NCI-H2107 treated with DMSO at 0.1 percent for 48 hours (cell line): ENCODE data around the gene NLGN4Y.

ENCODE experiments used
- DNase-seq: peaks from one replicate; lab custom pipeline; 2025; ENCODE audit not compliant: unreplicated experiment; lab: John Stamatoyannopoulos, UW

Gene NLGN4Y

DNA sequence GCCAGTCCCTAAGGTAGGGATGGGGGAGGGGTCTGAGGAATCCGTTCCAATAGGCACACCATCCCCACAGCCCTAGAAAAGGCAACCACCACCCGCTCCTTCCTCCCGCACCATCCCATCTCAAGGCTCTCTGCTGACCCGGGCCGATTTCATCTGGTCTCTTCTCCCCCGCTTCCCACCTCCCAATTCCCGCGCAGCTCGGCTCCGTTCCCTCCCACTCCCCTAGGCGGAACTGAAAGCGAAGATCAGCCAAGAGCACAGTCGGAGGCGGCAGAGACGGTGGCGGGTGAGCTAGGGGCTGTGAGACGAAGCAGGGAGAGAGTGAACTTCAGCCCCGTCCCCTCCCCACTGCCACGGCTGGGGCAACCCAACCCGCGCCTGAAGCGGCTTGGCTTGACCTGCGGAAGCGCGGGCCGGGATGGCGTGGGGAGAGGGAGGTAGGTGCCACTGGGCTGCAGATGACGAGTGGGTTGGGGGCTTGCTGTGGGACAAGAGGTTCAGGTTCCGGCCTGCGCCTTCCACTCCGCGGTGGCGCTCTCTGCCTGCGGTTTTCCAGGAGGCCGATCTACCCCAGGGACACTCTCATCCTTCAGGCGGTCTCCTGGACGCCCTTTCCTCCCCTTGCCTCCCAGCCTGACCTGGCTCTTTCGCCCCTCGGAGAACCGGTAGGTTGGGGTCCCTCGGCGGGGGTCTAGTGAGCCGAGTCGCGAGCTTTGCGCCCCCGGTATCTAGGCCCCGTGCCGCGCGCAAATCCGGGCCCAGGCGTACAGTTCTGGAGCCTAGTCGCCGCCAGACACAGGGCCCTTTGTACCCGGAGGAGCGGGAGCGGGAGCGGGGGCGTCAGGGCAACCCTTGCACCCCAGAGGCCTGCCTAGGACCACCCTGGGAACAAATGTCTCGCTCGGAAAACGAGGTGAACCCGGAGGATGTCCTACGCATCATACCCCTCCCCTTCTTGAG lies at the start of gene NLGN4Y:
TSS of gene NLGN4Y (plus strand) at position 258 of the 960 bp plus-strand sequence. CDS start 97,591 bp downstream, outside the sequence.
- DNase-seq = peak; percentile 33

DNA sequence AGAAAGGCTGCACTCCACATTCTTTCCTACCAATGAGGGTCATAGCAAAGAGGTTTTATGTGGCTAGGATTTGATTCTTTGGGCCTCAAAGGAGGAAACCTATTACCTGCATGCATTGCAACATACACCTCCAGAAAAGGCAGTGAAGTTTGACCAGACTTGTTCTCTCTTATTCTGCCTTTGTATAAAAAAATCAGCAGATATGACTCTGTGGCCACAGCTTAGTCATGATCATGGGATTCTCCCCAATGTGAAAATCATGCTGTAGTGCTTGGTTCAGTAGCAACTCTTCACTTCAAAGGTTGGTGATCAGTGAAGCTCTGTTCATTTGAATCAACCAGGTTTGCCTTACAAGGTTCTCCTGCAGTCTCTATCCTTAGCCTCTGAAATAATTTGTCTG lies 38.4 kb upstream of the NLGN4Y start:
- DNase-seq = no peak

DNA sequence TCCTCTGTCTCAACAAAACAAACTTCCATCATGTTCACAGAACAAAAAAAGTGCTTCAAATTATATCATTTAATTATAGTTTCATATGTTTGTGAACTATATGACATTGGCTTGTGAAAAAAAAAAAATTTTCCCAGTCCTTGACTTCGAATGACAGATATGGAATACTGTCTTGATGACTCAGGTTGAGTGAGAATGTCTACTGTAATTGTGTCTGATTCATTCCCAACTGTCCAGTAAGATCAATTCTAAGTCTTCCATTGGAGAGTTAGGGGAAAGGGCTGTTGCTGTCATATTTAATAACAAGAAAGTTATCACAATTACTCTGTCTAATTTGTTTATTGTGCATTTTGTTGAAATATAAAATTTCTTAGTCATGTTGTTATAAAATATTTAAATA lies 34.1 kb upstream of the NLGN4Y start:
- DNase-seq = no peak

DNA sequence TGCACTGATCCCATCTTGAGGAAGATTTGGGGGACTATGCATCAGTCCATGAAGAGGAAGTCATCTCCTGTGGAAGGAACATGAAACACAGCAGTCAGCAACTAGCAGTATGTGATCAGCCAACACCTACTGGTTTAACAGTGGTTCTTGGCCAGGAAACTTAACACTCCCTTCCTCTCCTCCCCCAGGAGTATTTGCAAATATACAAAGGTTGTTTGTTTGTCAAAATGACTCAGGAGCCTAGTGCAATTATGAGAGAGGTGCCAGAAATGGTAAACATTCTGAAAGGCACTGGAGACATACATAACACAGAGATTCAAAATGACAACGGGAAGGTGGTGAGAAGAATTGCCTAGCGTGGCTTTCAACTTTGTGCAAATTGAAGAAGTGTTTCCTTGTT lies 26.3 kb upstream of the NLGN4Y start:
- no peak for DNase-seq

DNA sequence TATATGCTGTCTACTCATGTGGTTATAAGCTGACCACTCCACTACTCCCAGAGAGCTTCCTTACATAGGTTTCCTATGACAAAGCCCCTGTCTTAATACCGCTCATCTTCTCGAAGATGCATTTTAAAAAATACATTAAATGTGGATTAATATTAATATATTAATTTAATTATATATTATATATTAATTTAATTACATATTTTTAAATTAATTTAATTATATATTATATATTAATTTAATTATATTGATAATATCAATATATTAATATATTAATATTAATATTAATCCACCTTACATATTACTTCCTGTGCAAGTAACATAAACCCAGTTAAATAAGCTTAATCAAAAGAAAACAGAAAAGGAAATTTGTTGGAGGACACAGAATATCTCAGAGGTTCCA lies 19.7 kb upstream of the NLGN4Y start:
- DNase-seq = no peak

DNA sequence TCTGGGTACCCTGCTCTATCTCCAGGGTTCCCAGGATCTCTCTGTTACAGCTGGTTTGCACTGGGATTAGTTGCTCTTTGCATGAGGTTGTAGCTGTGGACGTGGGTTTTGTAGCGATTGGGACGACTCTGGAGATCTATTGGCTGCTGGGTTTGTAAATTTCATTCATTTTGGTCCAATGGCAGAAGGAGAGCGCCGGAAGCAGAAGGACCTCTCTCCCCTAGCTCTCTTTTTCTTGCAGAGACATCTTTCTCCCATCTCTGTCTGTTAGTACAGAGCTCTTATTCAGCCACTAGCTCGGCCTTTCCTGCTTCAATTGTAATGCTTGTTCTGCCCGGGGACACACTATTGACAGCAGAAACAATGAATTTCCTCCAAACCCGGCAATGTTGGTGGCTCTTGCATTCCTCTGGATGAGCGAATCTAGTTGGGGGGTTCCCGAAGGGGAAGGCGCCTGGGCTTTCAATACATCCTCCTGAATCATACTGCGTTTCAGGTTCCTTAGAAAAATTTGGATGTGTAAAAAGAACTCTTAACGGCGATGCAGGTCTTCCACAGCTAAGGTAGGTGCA lies 1.9 kb upstream of the NLGN4Y start:
- no peak for DNase-seq

DNA sequence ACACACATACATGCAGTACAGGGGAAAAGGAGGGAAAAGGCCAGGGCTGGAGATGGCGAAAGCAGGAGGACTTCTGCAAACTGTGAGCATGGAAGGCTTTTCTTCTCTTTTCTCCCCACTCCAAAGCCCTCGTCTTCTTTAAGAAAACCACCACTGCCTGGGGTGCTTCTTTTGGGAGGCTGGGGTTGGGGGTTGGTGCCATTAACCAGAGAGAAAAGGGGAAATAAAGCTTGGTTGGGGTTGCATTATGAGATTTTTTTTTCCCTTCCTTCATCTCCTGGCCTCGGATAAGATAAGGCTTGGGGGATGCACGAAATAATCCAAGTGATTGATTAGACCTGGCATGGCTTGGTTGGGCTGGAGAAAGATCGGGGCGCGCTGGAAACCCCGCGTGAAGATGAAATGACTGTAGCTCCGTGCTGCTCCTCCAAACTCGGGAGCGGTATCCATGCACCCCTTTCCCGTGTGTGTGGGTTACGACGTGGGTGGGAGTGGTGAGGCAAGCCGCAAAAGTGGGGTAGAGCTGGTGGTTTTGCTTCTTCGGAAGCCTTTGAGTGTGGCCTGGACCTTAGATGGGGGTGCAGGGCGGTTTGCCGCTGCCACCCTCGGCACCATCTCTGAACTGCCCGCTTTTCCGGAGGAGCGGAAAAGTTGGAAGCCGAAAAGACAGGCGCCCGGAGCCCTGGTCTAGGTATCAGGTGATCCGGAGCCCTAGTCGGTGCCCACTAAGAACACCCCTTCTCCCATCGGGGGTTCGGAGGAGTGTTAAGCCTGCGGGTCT lies 648 bp upstream of the NLGN4Y start:
- DNase-seq = no peak

DNA sequence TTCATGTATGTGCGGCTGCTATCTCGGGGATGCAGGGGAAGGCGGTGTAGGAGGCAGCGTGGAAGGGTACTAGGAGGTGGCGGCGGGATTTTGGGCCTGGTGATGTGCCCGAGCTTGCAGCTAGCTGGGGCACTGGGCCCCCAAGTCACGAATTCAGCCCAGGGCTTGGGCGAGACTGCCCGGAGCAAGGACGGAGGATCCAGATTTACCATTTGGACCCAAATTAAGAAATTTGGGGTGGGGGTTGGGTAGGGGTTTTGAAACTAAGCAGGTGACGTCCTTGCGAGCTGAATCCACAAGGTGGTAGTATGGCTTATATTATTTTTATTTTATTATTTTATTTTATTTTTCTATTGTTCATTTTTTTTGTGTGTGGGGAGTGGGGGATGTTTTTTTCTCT lies 986 bp downstream of the NLGN4Y start:
- no peak for DNase-seq

DNA sequence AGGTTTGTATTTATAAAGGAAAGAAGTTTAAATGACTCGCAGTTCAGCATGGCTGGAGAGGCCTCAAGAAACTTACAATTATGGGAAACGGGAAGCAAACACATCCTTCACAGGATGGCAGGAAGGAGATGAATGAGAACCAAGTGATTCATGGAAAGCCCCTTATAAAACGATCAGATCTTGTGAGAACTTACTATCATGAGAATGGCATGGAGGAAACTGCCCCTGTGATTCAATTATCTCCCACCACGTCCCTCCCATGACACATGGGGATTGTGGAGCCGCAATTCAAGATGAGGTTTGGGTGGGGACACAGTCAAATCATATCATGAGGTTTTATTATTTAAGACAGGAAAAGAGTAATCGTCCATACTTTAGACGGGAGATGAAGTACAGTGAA lies 4.0 kb downstream of the NLGN4Y start:
- DNase-seq = no peak

DNA sequence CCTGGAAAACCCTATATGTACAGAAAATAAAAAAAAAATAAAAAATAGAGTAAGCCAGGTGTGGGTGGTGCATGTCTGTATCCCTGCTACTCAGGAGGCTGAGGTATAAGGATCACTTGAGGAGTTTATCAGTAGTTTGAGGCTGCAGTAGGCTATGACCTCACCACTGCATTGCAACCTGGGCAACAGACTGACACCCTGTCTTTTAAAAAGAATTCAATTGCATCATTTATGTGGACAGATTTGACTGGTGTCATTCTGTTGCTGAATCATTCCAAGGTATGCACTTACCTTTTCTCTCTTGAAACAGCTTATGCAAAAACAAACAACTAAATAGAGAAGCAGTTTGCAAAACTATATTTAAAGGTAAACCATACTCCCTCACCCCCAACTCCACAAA lies 12.4 kb downstream of the NLGN4Y start:
- DNase-seq = no peak

DNA sequence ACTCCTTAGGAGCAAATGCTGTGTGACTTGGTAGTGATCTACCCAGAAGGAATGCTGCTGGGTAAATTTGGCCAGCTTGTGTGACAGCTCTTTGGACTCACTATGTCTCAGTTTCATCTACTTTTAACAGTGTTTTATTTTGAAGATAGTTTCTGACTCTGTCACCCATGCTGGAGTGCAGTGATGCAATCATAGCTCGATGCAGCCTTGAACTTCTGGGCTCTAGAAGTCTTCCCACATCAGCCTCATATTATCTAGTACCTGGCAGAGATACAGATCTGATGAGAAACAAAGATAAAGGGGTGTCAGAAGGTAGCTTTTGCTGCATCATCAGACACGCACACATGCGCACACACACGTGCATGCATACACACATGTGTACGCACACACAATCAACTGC lies 19.2 kb downstream of the NLGN4Y start:
- DNase-seq = no peak

DNA sequence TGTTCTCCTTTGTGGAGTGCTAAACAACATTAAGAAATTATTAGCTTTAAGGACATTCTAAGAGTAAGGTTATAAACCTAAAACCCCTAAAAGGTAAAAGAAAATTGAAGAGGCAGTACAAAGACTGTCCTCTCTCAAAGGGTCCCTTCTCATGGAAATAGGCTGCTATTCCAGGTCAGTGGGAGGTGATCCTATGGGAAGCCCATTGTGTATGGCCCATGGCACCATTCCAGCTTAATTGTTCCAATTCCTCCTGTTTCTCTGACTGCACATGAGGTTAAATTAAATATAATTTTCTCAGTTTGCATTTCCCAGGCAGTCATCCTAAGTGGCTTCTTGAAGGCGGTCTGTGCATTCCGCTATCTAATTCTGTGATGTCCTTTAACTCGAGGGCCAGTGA lies 57.0 kb downstream of the NLGN4Y start:
- no peak for DNase-seq

DNA sequence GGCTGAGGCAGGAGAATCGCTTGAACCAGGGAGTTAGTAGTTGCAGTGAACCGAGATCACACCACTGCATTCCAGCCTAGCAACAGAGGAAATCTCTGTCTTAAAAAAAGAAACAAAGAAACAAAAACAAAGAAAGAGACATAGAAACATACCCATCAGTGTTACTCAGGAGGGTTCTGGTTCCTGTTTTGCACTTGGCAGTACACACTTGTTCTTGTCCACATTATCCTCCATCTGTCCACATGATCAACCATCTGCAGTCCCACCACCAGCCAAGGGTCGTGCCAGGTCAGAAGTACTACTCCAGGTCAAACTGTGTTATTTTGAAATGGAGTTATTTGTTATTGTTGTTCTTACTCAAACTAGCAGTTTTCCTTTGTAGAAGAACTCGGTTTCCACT lies 62.4 kb downstream of the NLGN4Y start:
- no peak for DNase-seq

DNA sequence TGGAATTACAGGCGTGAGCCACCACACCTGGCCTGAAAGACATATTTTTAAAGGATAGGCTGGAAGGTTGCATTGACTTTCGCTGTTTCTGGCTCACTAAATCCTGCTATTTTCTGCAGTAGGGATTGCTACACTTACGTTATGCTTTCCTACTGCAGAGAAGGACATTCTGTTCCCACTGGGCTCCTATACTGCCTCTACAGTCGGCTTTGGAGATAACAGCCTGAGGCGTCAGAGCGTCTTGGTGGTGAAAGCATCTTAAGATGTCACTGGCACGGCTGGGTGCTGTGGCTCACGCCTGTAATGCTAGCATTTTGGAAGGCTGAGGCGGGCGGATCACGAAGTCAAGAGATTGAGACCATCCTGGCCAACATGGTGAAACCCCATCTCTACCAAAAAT lies 77.0 kb downstream of the NLGN4Y start:
- DNase-seq = no peak

DNA sequence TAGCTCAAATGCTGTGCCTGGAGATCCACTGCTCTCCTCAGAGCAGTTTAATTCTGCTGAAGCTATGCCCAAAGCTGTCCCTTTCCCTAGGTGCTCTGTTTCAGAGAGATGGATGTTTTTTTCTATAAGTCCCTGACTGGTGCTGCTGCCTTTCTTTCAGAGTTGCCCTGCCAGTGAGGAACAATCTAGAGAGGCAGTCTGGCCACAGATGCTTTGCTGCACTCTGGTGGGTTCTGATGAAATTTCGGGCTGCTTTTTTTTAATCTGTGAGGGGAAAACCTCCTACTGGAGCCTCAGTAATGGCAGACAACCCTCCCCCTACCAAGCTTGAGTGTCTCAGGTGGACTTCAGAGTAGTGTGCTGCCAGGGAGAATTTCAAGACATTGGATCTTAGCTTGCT lies 93.3 kb downstream of the NLGN4Y start:
- no peak for DNase-seq

DNA sequence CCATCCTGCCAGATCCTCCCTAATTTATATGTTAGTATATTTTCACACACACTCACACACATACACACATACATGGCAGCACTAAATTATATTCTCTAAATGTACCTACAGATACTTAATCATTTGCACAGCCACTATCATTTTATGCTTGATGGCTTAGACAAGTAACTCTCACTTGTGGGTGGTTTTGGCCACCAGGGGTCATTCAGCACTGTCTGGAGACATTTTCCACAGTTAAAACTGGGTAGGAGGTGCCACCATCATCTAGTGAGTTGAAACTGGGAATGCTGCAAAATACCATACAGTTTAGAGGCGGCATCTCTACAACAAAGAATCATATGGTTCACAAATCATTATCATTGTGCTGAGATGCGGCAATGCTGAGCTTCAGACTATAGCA lies 94.2 kb downstream of the NLGN4Y start:
- no peak for DNase-seq

DNA sequence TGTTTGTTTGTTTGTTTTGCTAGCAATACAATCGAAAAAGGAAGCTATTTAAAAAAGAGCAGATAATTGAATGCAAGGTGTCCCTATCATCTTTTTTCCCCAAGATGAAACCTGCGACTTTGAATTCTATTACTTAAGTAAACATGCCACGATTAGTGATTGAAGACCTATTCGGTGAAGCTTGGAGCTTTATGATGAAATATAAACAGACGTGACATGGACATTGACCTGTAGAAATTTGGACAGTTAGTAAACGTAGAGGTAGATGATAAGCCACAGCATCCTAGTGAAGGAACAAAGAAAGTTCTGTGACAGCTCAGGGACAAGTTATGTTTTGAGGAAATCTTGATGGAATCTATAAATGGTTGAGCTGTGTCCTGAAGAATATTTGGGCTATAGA lies 103.9 kb downstream of the NLGN4Y start:
- DNase-seq = no peak

DNA sequence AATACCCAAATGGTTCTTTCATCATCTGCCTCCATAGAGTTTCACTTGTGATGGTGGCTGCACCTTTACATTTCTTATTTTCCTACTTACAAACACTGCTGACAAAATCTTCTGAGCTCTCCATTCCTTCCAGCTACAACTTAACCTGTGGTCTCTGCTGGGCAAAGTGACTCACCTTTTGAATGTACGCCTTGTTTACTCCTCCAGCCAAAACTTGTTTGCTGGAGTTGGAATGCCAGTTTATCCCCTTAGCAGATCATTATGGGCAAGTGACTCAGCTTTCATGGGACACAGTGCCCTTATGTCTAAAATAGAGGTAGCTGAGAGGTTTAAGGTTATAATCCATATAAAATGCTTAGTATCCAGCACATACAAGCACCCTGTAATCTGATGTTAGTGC lies 107.3 kb downstream of the NLGN4Y start:
- DNase-seq = no peak

DNA sequence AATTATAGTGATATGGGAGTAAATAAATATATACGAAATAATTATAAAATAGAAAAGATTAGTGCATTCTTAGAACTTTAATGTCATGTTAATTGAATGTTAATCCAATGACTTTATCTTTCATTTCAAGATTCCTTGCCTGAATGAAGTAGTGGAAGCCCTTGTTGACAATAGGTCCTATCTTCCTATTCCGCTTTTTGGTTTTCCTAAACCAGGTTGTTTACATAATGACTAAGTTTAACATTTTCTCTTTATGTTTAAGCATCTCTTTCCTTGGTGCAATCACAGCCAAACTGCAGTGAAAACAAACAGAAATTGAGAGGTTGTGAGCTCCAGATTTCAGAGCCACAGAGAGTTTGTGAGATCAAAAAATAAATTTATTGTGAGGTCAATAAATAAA lies 109.4 kb downstream of the NLGN4Y start:
- DNase-seq = no peak

DNA sequence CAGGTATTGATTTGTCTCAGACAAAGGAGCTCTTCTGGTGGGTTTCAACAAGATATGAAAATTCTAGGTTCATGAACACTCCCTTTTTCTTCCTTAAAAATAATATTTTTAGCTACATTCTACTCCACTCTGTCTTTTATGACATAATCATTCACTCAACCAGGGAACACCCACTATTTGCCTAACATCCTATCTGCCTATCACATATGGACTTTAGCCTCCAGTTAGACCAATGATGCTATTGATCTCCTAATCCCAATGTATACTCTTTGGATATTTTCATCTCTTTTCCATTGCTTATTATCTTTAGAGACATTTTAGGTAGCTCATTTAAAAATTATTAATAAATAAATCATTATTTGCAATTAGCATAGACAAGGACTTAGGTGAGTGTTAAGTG lies 110.6 kb downstream of the NLGN4Y start:
- no peak for DNase-seq

DNA sequence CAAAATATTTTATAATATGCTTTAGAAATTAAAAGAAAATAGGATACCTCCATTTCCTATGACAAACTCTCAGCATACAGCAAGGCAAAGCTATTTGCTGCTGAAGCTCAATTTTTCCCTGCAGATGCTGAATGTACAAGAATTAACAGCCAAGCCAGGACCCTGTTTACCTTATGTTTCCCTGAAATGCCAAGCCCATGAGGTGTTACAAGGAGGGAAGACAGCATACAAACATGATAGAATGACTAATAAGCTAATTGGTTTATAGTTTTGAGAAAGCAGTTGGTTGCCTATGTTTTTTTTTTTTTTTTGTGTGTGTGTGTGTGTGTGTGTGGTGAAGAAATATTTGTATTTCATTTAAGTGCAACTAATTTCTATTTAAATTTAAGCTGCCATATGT lies 113.2 kb downstream of the NLGN4Y start:
- DNase-seq = no peak

DNA sequence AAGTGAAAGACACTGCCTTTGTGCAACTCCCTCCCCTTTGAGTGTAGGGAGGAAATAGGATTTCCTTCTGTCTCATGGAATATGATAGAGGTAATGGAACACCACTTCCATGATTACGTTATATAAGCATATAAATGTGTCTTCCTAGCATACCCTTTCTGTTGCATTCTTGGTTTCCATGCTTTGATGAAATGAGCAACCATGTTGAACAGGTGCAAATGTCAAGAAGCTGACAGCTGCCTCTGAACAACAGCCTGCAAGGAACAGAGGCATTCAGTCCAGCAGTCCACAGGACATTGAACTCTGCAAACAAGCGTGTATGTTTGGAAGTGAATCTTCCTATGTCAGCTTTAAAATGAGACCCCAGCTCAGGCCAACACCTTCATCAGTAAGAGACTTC lies 117.5 kb downstream of the NLGN4Y start:
- DNase-seq = no peak
